ENCODE measurements around the gene PDZD4.

PDZD4 gene

GRCh38 chrX:153867139-153867538 is 36.8 kb upstream of the PDZD4 start:
- DNase-seq (ENCODE audit: low read depth), result no peak

GRCh38 chrX:153866302-153867019 is 36.1 kb upstream of the PDZD4 start:
- DNase-seq (ENCODE audit: low read depth), result no peak

GRCh38 chrX:153865685-153866084 is 35.3 kb upstream of the PDZD4 start:
- DNase-seq (ENCODE audit: low read depth), result no peak

- no peak for DNase-seq (ENCODE audit: low read depth)
These were observed 34.9 kb upstream of the PDZD4 start for GRCh38 chrX:153865321-153865580.

- DNase-seq (ENCODE audit: low read depth), result no peak
These were observed 34.4 kb upstream of the PDZD4 start for GRCh38 chrX:153864561-153865320.

GRCh38 chrX:153864101-153864500 is 33.8 kb upstream of the PDZD4 start:
- DNase-seq (ENCODE audit: low read depth), result no peak

- DNase-seq (ENCODE audit: low read depth), result no peak
These were observed 33.1 kb upstream of the PDZD4 start for GRCh38 chrX:153863251-153863991.

GRCh38 chrX:153862369-153863250 is 32.3 kb upstream of the PDZD4 start:
- no peak for DNase-seq (ENCODE audit: low read depth)

GRCh38 chrX:153861733-153862310 is 31.5 kb upstream of the PDZD4 start:
- DNase-seq (ENCODE audit: low read depth), result no peak

- DNase-seq (ENCODE audit: low read depth), result no peak
These were observed 30.8 kb upstream of the PDZD4 start for GRCh38 chrX:153861151-153861550.

- DNase-seq (ENCODE audit: low read depth), result no peak
These were observed 27.1 kb upstream of the PDZD4 start for GRCh38 chrX:153857348-153857903.

GRCh38 chrX:153854702-153855101 is 24.4 kb upstream of the PDZD4 start:
- no peak for DNase-seq (ENCODE audit: low read depth)

GRCh38 chrX:153853902-153854267 is 23.5 kb upstream of the PDZD4 start:
- DNase-seq (ENCODE audit: low read depth), result no peak

GRCh38 chrX:153853180-153853901 is 23.0 kb upstream of the PDZD4 start:
- DNase-seq (ENCODE audit: low read depth), result no peak

GRCh38 chrX:153851981-153852380 is 21.6 kb upstream of the PDZD4 start:
- DNase-seq (ENCODE audit: low read depth), result no peak

- DNase-seq (ENCODE audit: low read depth), result no peak
These were observed 18.0 kb upstream of the PDZD4 start for GRCh38 chrX:153848325-153848724.

- DNase-seq (ENCODE audit: low read depth), result no peak
These were observed 15.5 kb upstream of the PDZD4 start for GRCh38 chrX:153845842-153846241.

GRCh38 chrX:153845195-153845594 is 14.9 kb upstream of the PDZD4 start:
- DNase-seq (ENCODE audit: low read depth), result no peak

GRCh38 chrX:153844509-153845082 is 14.3 kb upstream of the PDZD4 start:
- no peak for DNase-seq (ENCODE audit: low read depth)

GRCh38 chrX:153836921-153837320 is 6.6 kb upstream of the PDZD4 start:
- no peak for DNase-seq (ENCODE audit: low read depth)

- no peak for DNase-seq (ENCODE audit: low read depth)
These were observed 2.4 kb upstream of the PDZD4 start for GRCh38 chrX:153832728-153833127.

Data from GM04504 (cell line).